HG03354 (cell line): ENCODE measurements around the gene LRRC23.

ENCODE experiments used
- ATAC-seq: cut with Tn5 transposase; IDR thresholded peaks from one replicate; pipeline ENCODE4 v1.9.1; 2021; ENCODE audit warnings: mild to moderate bottlenecking; ENCODE audit not compliant: unreplicated experiment, poor library complexity, severe bottlenecking

The LRRC23 gene

GRCh38 chr12:6939191-6939540, 34.5 kb downstream of the LRRC23 start:
- no peak for ATAC-seq

GRCh38 chr12:6941267-6941666, 36.6 kb downstream of the LRRC23 start:
- no peak for ATAC-seq

- ATAC-seq, result no peak
These were observed 37.2 kb downstream of the LRRC23 start for GRCh38 chr12:6941782-6942181.

DNA sequence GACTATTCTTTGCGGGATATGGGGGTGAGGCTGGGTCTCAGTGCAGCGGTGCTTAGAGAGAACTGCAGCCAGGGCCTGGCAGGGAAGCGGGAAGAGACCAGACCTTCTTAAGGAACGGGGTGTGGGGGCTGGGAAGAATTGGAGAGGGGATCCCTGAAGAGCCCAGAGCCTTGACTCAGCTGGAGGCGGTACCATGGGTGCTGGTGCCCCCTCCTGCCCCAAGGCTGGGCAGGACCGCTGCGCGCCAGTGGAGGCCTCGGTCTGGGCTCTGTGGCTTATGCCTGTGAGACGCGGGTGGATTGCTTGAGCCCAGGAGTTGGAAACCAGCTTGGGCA, 37.7 kb downstream of the LRRC23 start:
- no peak for ATAC-seq

- peak; percentile 43 for ATAC-seq
These were observed 38.7 kb downstream of the LRRC23 start for GRCh38 chr12:6943389-6943721.

- peak; percentile 46 for ATAC-seq
These were observed 39.2 kb downstream of the LRRC23 start, which contains the start of the genes C12orf57 and RNU7-1 for GRCh38 chr12:6943722-6944380. TSS of gene C12orf57 (plus strand) at chr12:6944022. CDS start at chr12:6944122, 100 bp downstream. TSS of gene RNU7-1 (plus strand) at chr12:6943816.

- ATAC-seq, result peak; percentile 48
These were observed 40.0 kb downstream of the LRRC23 start for GRCh38 chr12:6944381-6945186.

DNA sequence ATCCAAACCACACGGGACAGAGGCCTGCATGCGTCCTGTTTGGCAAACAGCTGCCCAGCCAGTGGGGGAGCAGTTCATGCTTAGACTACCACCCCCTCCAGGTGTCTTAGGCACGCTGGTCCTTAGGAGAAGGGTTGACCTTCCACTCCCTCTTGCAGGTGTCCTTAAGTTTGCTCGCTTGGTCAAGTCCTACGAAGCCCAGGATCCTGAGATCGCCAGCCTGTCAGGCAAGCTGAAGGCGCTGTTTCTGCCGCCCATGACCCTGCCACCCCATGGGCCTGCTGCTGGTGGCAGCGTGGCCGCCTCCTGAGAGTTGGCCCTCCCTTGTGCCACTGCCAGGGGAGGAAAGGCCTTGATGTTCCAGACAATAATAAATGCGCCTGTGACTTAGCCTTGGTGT, 41.0 kb downstream of the LRRC23 start:
- no peak for ATAC-seq

GRCh38 chr12:6946033-6946919, 41.7 kb downstream of the LRRC23 start:
- ATAC-seq, result peak; percentile 22

DNA sequence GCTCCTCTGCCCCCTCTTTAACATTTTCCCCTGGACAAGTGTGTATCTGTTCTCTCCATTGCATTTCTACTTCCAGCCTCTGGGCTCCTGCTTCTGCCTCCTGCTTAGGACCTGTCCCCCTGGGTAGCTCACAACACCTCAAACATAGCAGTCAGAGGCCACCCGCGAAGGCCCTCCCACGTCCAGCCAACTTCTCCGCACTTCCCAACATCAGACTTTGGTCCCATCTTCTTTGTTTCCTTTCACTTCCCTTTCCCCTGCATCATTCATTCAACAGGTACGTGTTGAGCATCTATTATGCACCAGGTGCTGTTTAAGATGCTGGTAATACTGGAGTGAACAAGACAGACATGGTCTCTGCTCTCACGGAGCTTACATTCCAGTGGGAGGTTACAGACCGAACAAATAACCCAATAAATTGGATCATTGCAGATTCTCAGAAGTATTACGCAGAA, 42.3 kb downstream of the LRRC23 start:
- no peak for ATAC-seq

DNA sequence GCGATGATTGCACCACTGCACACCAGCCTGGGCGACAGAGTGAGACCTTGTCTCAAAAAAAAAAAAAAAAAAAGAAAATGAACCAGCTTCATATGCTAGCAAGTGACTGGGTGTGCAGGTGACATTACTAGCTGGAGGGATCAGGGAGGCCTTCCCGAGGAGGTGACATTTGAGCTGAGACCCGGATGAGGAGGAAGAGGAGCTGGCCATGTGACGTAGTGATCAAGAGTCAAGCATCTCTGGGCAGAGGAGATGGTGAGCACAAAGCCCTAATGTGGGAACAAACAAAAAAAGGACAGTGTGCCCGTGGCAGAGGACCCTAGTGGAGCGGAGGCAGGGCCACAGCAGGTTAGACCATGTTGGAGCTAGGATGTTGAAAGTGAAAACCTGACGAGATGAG, 43.0 kb downstream of the LRRC23 start:
- no peak for ATAC-seq

- ATAC-seq, result no peak
These were observed 44.4 kb downstream of the LRRC23 start for GRCh38 chr12:6948873-6949594.

DNA sequence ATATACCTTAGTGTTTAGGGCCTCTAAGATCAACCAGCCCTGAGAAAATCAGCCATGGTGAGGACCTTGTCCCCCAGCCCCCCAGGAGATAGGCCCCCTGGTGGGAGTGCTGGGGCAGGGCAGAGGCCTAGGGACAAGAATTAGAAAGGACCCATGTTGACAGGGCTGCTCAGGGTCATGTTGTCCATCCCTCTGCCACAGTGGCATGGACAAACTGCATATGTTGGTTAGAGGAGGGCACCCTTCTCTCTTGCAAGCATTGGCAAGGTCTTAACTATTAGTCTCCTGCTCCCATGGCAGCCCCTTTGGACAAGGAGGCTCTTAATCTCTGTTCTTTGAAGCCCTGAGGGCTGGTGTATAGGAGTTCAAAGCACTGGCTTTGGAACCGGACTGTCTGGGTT, 45.8 kb downstream of the LRRC23 start:
- ATAC-seq, result no peak

GRCh38 chr12:6950811-6951540, 46.4 kb downstream of the LRRC23 start, which contains the start of gene PTPN6:
TSS of gene PTPN6 (plus strand) at chr12:6951356. CDS start at chr12:6951513, 157 bp downstream.
- ATAC-seq, result no peak

DNA sequence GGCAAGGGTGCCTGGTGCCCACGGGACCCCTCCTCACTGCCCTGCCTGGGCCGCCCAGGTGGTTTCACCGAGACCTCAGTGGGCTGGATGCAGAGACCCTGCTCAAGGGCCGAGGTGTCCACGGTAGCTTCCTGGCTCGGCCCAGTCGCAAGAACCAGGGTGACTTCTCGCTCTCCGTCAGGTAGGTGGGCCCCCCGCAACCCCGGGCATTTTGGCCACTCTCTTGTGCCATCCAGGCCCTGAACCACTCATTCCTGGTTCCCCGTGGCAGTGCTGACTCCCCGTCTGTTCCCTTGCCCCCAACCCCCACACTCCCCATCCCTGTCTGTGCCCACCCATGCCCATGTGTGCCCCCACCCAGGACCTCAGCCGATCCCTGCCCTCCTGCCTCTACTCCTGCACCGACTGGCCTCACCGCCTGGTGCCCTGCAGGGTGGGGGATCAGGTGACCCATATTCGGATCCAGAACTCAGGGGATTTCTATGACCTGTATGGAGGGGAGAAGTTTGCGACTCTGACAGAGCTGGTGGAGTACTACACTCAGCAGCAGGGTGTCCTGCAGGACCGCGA, 47.0 kb downstream of the LRRC23 start:
- no peak for ATAC-seq

DNA sequence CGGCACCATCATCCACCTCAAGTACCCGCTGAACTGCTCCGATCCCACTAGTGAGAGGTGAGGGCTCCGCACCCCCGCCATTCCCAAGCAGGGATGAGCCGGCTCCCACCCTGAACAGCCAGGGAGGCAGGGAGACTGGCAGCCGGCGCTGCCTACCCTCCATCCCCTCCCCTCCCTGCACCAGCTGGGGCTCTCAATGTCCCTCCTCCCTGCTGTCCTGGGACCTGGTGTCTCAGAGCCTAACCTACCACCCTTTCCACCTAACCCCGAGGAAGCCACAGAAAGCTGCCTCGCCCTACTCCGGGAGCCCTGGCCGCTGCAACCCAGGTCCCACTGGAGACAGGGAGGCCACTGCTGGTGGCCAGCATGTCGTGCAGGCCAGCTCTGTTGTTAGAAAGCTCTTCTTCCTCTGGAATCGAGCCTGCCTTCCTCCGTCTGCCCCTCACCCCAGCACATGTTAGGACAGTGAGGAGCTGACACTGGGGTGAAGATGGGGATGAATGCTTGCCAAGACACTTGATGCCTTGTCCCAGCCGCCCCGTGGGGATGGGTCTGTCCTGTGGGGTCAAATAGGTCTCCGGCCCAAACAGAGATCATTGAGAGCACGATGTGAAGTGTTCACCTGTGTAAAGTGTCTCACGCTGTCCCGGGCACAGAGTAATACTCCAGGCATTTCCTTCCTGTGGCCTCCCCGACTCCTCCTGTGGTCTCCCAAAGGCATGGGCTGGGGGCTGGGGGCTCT, 47.7 kb downstream of the LRRC23 start:
- ATAC-seq, result no peak

DNA sequence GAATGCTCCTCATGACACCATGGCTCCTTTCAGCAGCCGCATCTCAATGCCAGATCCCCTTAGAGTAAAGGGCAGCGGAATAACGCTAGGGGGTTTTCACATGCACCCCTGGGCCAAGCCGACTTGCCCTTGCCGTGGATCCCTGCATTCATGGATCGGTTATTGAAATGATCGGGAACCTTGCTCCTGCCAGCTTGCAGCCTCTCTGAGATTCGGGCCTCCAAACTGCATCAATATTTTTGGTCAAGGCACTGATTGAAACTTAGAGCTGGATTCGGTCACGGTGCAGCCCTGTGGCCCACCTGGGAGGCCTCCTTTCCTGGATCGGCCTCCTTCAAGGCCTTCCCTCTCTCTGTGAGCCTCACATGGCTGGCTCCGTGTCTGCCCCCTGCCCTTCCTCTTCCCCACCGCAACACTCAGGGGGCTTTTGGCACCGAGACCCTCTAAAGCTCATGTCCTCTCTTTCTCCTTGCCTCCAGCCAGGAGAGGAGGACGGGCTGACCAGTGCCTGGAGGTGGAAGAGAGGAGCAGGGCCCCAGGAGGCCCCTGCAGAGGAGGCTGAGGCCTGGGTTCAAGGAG, 48.3 kb downstream of the LRRC23 start:
- peak; percentile 5 for ATAC-seq
